ENCODE measurements around the gene GUCA1C.

The GUCA1C gene

DNA sequence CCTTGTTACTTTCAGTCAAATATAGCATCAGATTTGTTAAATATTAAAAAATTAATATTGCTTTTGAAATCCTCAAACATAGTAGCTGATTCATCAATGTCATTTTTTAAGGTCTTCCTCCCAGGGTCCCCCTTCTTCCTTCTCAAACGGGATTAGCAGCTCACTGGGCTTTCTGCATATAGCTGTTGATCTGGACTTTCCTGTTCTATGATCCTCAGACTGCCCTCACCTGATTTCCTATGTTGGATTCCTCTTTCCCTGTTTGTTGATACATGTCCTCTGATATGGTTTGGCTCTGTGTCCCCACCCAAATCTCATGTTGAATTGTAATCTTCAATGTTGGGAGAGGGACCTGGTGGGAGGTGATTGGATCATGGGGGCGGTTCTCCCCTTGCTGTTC, 5.8 kb downstream of the GUCA1C start:
- Histone ChIP-seq H3K27me3 (ENCODE audit: insufficient read depth, low read length) (no peaks in the 10 kb centered on the region), H3K4me3 (ENCODE audit: low read length) (no peak overlapping the region), H3K9me3 (ENCODE audit: insufficient read depth, low read depth, low read length) (no peaks in the 10 kb centered on the region), H3K36me3 (ENCODE audit: insufficient read depth, low read depth, low read length) (no peaks in the 10 kb centered on the region), H3K27ac (ENCODE audit: low read length) (no peak overlapping the region), H3K4me1 (ENCODE audit: insufficient read depth, low read length) (no peaks in the 10 kb centered on the region), H3K9ac (ENCODE audit: low read depth, low read length) (no peak overlapping the region)

GRCh38 chr3:108946292-108947285, 7.1 kb downstream of the GUCA1C start:
- H3K36me3 ChIP-seq (ENCODE audit: insufficient read depth, low read depth, low read length) = no peaks in the 10 kb centered on the region
- no peaks in the 10 kb centered on the region for H3K9me3 ChIP-seq (ENCODE audit: insufficient read depth, low read depth, low read length)
- H3K9ac ChIP-seq (ENCODE audit: low read depth, low read length) = no peak overlapping the region
- no peaks in the 10 kb centered on the region for H3K27me3 ChIP-seq (ENCODE audit: insufficient read depth, low read length)
- no peak overlapping the region for H3K4me3 ChIP-seq (ENCODE audit: low read length)
- no peaks in the 10 kb centered on the region for H3K4me1 ChIP-seq (ENCODE audit: insufficient read depth, low read length)
- H3K27ac ChIP-seq (ENCODE audit: low read length) = no peak overlapping the region

- no peaks in the 10 kb centered on the region for H3K4me1 ChIP-seq (ENCODE audit: insufficient read depth, low read length)
These were observed 13.0 kb downstream of the GUCA1C start for GRCh38 chr3:108940568-108941263.

GRCh38 chr3:108940166-108940565, 13.5 kb downstream of the GUCA1C start:
- no peak overlapping the region for H3K27ac ChIP-seq (ENCODE audit: low read length)
- no peaks in the 10 kb centered on the region for H3K9me3 ChIP-seq (ENCODE audit: insufficient read depth, low read depth, low read length)
- H3K4me3 ChIP-seq (ENCODE audit: low read length) = no peak overlapping the region
- no peaks in the 10 kb centered on the region for H3K4me1 ChIP-seq (ENCODE audit: insufficient read depth, low read length)
- H3K9ac ChIP-seq (ENCODE audit: low read depth, low read length) = no peak overlapping the region
- no peaks in the 10 kb centered on the region for H3K36me3 ChIP-seq (ENCODE audit: insufficient read depth, low read depth, low read length)
- no peaks in the 10 kb centered on the region for H3K27me3 ChIP-seq (ENCODE audit: insufficient read depth, low read length)

More at GRCh38 chr3:108940568-108941263, 13.0 kb downstream of the GUCA1C start:
- H3K9me3 ChIP-seq (ENCODE audit: insufficient read depth, low read depth, low read length) = no peaks in the 10 kb centered on the region
- H3K27me3 ChIP-seq (ENCODE audit: insufficient read depth, low read length) = no peaks in the 10 kb centered on the region
- H3K36me3 ChIP-seq (ENCODE audit: insufficient read depth, low read depth, low read length) = no peaks in the 10 kb centered on the region
- H3K27ac ChIP-seq (ENCODE audit: low read length) = no peak overlapping the region
- H3K4me3 ChIP-seq (ENCODE audit: low read length) = no peak overlapping the region
- no peak overlapping the region for H3K9ac ChIP-seq (ENCODE audit: low read depth, low read length)

GRCh38 chr3:108936924-108937689, 16.6 kb downstream of the GUCA1C start:
- Histone ChIP-seq H3K27ac (ENCODE audit: low read length) (no peak overlapping the region), H3K36me3 (ENCODE audit: insufficient read depth, low read depth, low read length) (no peaks in the 10 kb centered on the region), H3K4me1 (ENCODE audit: insufficient read depth, low read length) (no peaks in the 10 kb centered on the region), H3K27me3 (ENCODE audit: insufficient read depth, low read length) (no peaks in the 10 kb centered on the region), H3K9ac (ENCODE audit: low read depth, low read length) (no peak overlapping the region), H3K4me3 (ENCODE audit: low read length) (no peak overlapping the region), H3K9me3 (ENCODE audit: insufficient read depth, low read depth, low read length) (no peaks in the 10 kb centered on the region)

GRCh38 chr3:108931035-108931434, 22.6 kb downstream of the GUCA1C start:
- H3K9ac ChIP-seq (ENCODE audit: low read depth, low read length) = no peak overlapping the region
- no peaks in the 10 kb centered on the region for H3K4me1 ChIP-seq (ENCODE audit: insufficient read depth, low read length)
- no peaks in the 10 kb centered on the region for H3K27me3 ChIP-seq (ENCODE audit: insufficient read depth, low read length)
- no peak overlapping the region for H3K27ac ChIP-seq (ENCODE audit: low read length)
- no peak overlapping the region for H3K4me3 ChIP-seq (ENCODE audit: low read length)
- H3K36me3 ChIP-seq (ENCODE audit: insufficient read depth, low read depth, low read length) = no peaks in the 10 kb centered on the region
- H3K9me3 ChIP-seq (ENCODE audit: insufficient read depth, low read depth, low read length) = no peaks in the 10 kb centered on the region

- Histone ChIP-seq H3K4me3 (ENCODE audit: low read length) (no peak overlapping the region), H3K27me3 (ENCODE audit: insufficient read depth, low read length) (no peaks in the 10 kb centered on the region), H3K4me1 (ENCODE audit: insufficient read depth, low read length) (no peaks in the 10 kb centered on the region), H3K9me3 (ENCODE audit: insufficient read depth, low read depth, low read length) (no peaks in the 10 kb centered on the region), H3K27ac (ENCODE audit: low read length) (no peak overlapping the region), H3K9ac (ENCODE audit: low read depth, low read length) (no peak overlapping the region), H3K36me3 (ENCODE audit: insufficient read depth, low read depth, low read length) (no peaks in the 10 kb centered on the region)
These were observed 34.8 kb downstream of the GUCA1C start for GRCh38 chr3:108918866-108919265.

DNA sequence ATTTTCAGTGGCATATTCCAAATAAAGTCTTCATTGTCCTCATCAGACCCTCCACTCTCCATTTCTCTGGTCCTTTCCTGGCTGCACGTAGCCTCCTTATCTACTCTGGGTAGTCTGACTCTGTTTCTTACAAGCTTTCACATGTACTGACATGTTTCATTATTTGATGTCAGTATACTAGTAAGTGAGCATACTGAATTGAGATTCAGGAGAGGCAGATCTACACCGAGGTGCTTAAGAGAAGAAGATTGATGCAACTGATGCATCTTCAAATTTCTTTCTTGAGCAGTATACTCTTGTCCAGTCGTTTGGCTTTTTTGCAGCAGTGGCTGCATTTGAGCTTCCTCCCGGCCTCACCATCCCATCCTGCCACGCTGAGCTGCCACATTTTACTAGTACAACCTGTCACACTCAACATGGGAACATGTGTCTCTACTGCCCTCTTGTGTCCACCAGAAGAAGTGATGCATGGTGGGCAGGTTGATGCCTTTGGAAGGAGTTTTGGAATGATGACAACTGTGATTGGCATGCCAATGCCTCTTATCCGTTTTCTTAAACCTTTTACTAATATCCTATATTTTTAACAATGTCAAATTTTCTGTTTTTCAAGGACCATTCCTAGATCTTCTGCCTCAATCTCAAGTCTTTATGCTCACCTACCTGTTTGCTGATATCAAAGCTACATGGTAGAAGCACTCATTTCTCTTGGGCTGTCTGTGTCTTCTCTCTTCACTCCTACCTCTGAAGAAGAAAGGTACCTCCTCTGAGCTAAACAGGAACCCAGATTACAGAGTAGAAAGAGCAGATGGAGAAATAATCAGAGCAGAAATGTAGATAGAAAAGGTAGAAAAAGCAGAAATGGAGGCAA, 38.7 kb downstream of the GUCA1C start:
- Histone ChIP-seq H3K27ac (ENCODE audit: low read length) (no peak overlapping the region), H3K27me3 (ENCODE audit: insufficient read depth, low read length) (no peaks in the 10 kb centered on the region), H3K4me1 (ENCODE audit: insufficient read depth, low read length) (no peaks in the 10 kb centered on the region), H3K9me3 (ENCODE audit: insufficient read depth, low read depth, low read length) (no peaks in the 10 kb centered on the region), H3K36me3 (ENCODE audit: insufficient read depth, low read depth, low read length) (no peaks in the 10 kb centered on the region), H3K9ac (ENCODE audit: low read depth, low read length) (no peak overlapping the region), H3K4me3 (ENCODE audit: low read length) (no peak overlapping the region)

GRCh38 chr3:108909799-108910198, 43.9 kb downstream of the GUCA1C start:
- Histone ChIP-seq H3K9ac (ENCODE audit: low read depth, low read length) (no peak overlapping the region), H3K4me3 (ENCODE audit: low read length) (no peak overlapping the region), H3K27me3 (ENCODE audit: insufficient read depth, low read length) (no peaks in the 10 kb centered on the region), H3K27ac (ENCODE audit: low read length) (no peak overlapping the region), H3K9me3 (ENCODE audit: insufficient read depth, low read depth, low read length) (no peaks in the 10 kb centered on the region), H3K36me3 (ENCODE audit: insufficient read depth, low read depth, low read length) (no peaks in the 10 kb centered on the region), H3K4me1 (ENCODE audit: insufficient read depth, low read length) (no peaks in the 10 kb centered on the region)

DNA sequence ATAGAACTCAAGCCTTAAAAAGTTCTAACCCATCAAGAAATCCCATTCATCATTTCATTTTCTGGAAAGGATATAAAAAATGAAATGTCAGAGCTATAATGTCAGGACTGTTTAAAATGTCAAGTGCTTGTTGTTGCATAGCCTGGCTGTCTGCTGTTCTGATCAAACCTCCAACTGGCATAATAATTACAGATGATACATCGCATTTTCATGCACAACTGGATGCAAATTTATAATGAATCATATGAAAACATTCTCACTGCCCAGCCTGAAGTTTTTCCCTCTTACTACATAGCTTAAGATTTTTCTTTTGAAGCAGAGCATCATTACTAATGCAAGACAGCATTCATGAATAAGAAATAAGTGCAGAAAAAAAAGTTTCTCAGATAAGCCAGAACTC, 46.5 kb downstream of the GUCA1C start:
- Histone ChIP-seq H3K9ac (ENCODE audit: low read depth, low read length) (no peak overlapping the region), H3K36me3 (ENCODE audit: insufficient read depth, low read depth, low read length) (no peaks in the 10 kb centered on the region), H3K4me1 (ENCODE audit: insufficient read depth, low read length) (no peaks in the 10 kb centered on the region), H3K9me3 (ENCODE audit: insufficient read depth, low read depth, low read length) (no peaks in the 10 kb centered on the region), H3K27ac (ENCODE audit: low read length) (no peak overlapping the region), H3K27me3 (ENCODE audit: insufficient read depth, low read length) (no peaks in the 10 kb centered on the region), H3K4me3 (ENCODE audit: low read length) (no peak overlapping the region)

DNA sequence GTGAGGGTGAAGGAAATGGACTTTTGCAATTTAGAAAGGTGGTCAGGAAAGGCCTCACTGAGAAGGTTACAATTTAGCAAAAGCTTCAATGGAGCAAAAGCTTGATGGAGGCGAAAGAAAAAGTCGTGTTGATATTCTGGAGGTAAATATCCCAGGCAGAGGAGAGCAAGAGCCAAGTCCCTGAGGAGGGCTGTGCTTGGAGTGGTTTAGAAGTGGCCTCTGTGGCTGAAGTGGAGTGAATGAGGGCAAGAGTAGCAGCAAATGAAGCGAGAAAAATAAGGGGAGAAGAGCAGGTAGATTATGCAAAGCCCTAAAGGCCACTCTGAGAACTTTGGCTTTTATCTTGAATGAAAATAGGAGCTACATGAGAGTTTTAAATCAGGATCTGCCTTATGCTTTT, 54.1 kb downstream of the GUCA1C start:
- no peaks in the 10 kb centered on the region for H3K4me1 ChIP-seq (ENCODE audit: insufficient read depth, low read length)
- H3K27ac ChIP-seq (ENCODE audit: low read length) = no peak overlapping the region
- no peak overlapping the region for H3K9ac ChIP-seq (ENCODE audit: low read depth, low read length)
- H3K9me3 ChIP-seq (ENCODE audit: insufficient read depth, low read depth, low read length) = no peaks in the 10 kb centered on the region
- no peaks in the 10 kb centered on the region for H3K36me3 ChIP-seq (ENCODE audit: insufficient read depth, low read depth, low read length)
- H3K27me3 ChIP-seq (ENCODE audit: insufficient read depth, low read length) = no peaks in the 10 kb centered on the region
- H3K4me3 ChIP-seq (ENCODE audit: low read length) = no peak overlapping the region
